ENCODE data around the gene RPAIN. TPM values are rescaled to one million over a fixed set of nuclear protein-coding genes. Genes with fewer than 3 reads are reported as not detected.

Gene RPAIN
- total and polyA plus RNA-seq, 2 donors from 2014 or later: 34.0 to 36.1 TPM

GRCh38 chr17:5437721-5438317 is 17.8 kb downstream of the RPAIN start:
- peaks cover 0 to 11% (median 10%) of the 10 kb centered on the region in 3 donors for H3K4me1 ChIP-seq (ENCODE audit: control insufficient read depth in 2 of 3, insufficient read depth in 2 of 3, low read depth in 1 of 3, low read length in 3 of 3)
- H3K27ac ChIP-seq (ENCODE audit: low read depth in 2 of 2, low read length in 2 of 2): no peak overlapping the region
- no peak for DNase-seq
- peak overlapping the region; percentile 69 to 88 (median 84) for H3K4me3 ChIP-seq (ENCODE audit: low read length in 3 of 3)
- peaks cover 3 to 21% (median 20%) of the 10 kb centered on the region in 3 donors for H3K36me3 ChIP-seq (ENCODE audit: control insufficient read depth in 2 of 3, insufficient read depth in 3 of 3, low read length in 3 of 3)
- no peaks in the 10 kb centered on the region for H3K27me3 ChIP-seq (ENCODE audit: control insufficient read depth, insufficient read depth, low read length)
- no peaks in the 10 kb centered on the region for H3K9me3 ChIP-seq (ENCODE audit: control insufficient read depth in 2 of 3, insufficient read depth in 1 of 3, low read length in 3 of 3)
- FAIRE-seq: no peak
- no peak for TF ChIP-seq CTCF (IDR thresholded peaks at IDR 0.05; ENCODE audit: borderline replicate concordance, extremely low read depth, insufficient read depth)
- peak overlapping the region; percentile 60 to 90 (median 69) for H3K9ac ChIP-seq (ENCODE audit: low read length in 3 of 3)
- intact Hi-C loops (cut with DNase I): no loop called here

GRCh38 chr17:5438716-5439445 is 18.9 kb downstream of the RPAIN start, which contains the start of gene C1QBP:
TSS of gene C1QBP (minus strand) at chr17:5439155. CDS start at chr17:5439073, 82 bp downstream.
- intact Hi-C loops (cut with DNase I): no loop called here
- H3K4me3 ChIP-seq (ENCODE audit: low read length in 3 of 3): peak within 1 kb of the TSS; percentile 69 to 88 (median 84)
- H3K4me1 ChIP-seq (ENCODE audit: control insufficient read depth in 2 of 3, insufficient read depth in 2 of 3, low read depth in 1 of 3, low read length in 3 of 3): peaks cover 0 to 11% (median 10%) of the 10 kb centered on the region in 3 donors
- no peak for FAIRE-seq
- peak within 1 kb of the TSS; percentile 60 to 90 (median 69) for H3K9ac ChIP-seq (ENCODE audit: low read length in 3 of 3)
- peak; percentile 94 to 97 (median 96) for DNase-seq
- peak; percentile 88 for TF ChIP-seq CTCF (IDR thresholded peaks at IDR 0.05; ENCODE audit: borderline replicate concordance, extremely low read depth, insufficient read depth)
- no peaks in the 10 kb centered on the region for H3K27me3 ChIP-seq (ENCODE audit: control insufficient read depth, insufficient read depth, low read length)
- H3K36me3 ChIP-seq (ENCODE audit: control insufficient read depth in 2 of 3, insufficient read depth in 3 of 3, low read length in 3 of 3): peaks cover 0 to 15% (median 13%) of the 10 kb centered on the region in 3 donors
- H3K27ac ChIP-seq (ENCODE audit: low read depth in 2 of 2, low read length in 2 of 2): peak within 1 kb of the TSS in 1 of 2 donors; percentile 73
- H3K9me3 ChIP-seq (ENCODE audit: control insufficient read depth in 2 of 3, insufficient read depth in 1 of 3, low read length in 3 of 3): no peaks in the 10 kb centered on the region

GRCh38 chr17:5439446-5439764 is 19.4 kb downstream of the RPAIN start:
- TF ChIP-seq CTCF (IDR thresholded peaks at IDR 0.05; ENCODE audit: borderline replicate concordance, extremely low read depth, insufficient read depth): no peak
- intact Hi-C loops (cut with DNase I): no loop called here
- no peak for FAIRE-seq
- Histone ChIP-seq H3K27me3 (ENCODE audit: control insufficient read depth, insufficient read depth, low read length) (no peaks in the 10 kb centered on the region), H3K27ac (ENCODE audit: low read depth in 2 of 2, low read length in 2 of 2) (peak overlapping the region in 1 of 2 donors; percentile 73), H3K36me3 (ENCODE audit: control insufficient read depth in 2 of 3, insufficient read depth in 3 of 3, low read length in 3 of 3) (peaks cover 0 to 18% (median 13%) of the 10 kb centered on the region in 3 donors), H3K9ac (ENCODE audit: low read length in 3 of 3) (peak overlapping the region; percentile 21 to 87 (median 59)), H3K4me3 (ENCODE audit: low read length in 3 of 3) (peak overlapping the region; percentile 35 to 56 (median 54)), H3K4me1 (ENCODE audit: control insufficient read depth in 2 of 3, insufficient read depth in 2 of 3, low read depth in 1 of 3, low read length in 3 of 3) (peaks cover 0 to 11% (median 10%) of the 10 kb centered on the region in 3 donors), H3K9me3 (ENCODE audit: control insufficient read depth in 2 of 3, insufficient read depth in 1 of 3, low read length in 3 of 3) (no peaks in the 10 kb centered on the region)
- DNase-seq: no peak
